RWPE1 (cell line): ENCODE data around the gene HSD3B7.

Experiments used
- CTCF ChIA-PET: fragments of 350-600 bp; sonication (Branson Sonifier 250); formaldehyde crosslinking; extraction: SDS; loops from one replicate; lab custom pipeline; 2021; lab: Yijun Ruan, JAX
- POLR2A ChIA-PET: fragments of 400-600 bp; formaldehyde crosslinking; extraction: SDS; loops from one replicate; lab custom pipeline; 2020; ENCODE audit warnings: antibody characterized with exemption; ENCODE audit not compliant: low non-redundant PET; lab: Yijun Ruan, JAX
- DNase-seq: peaks from one replicate; pipeline ENCODE4 v3.0.0; 2012; ENCODE audit warnings: low spot score
- H3K27ac ChIP-seq: fragments of 450-650 bp; 2 replicates; pipeline ENCODE4 v1.5.1; 2017
- CTCF ChIP-seq: fragments of 450-650 bp; conservative IDR thresholded peaks from 2 replicates; pipeline ENCODE4 v1.5.1; 2017; ENCODE audit warnings: low read depth, mild to moderate bottlenecking

The HSD3B7 gene

GRCh38 chr16:31023627-31024226, 38.7 kb downstream of the HSD3B7 start:
- ChIA-PET CTCF (interaction anchor here (0.6 to 0.8 kb wide), 2 partner anchors 39 to 164 kb away, joined by 3 to 5 read pairs; partner anchors contain the start of gene HSD3B7), POLR2A (no interaction called here)
- no peak for TF ChIP-seq CTCF

DNA sequence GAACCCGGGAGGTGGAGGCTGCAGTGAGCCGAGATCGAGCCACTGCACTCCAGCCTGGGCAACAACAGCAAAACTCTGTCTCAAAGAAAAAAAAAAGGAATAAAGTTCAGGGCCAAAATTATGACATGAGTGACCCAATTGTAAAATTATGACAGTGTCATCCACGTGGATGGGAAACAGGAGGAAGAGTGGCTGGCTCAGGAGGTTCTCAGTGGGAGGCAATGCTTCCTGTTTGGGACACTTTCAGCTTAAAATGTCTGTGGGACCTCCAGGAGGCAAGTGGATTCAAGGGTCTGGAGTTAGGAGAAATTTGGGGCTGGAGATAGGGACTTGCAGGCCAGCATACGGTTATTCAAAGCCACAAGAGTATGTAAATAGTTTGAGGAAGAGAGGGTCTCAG, 40.3 kb downstream of the HSD3B7 start:
- no peak overlapping the region for H3K27ac ChIP-seq
- POLR2A ChIA-PET = no interaction called here
- CTCF ChIA-PET = no interaction called here
- no peak for DNase-seq
- no peak for TF ChIP-seq CTCF

More at GRCh38 chr16:31023627-31024226, 38.7 kb downstream of the HSD3B7 start:
- no peak overlapping the region for H3K27ac ChIP-seq
- no peak for DNase-seq

DNA sequence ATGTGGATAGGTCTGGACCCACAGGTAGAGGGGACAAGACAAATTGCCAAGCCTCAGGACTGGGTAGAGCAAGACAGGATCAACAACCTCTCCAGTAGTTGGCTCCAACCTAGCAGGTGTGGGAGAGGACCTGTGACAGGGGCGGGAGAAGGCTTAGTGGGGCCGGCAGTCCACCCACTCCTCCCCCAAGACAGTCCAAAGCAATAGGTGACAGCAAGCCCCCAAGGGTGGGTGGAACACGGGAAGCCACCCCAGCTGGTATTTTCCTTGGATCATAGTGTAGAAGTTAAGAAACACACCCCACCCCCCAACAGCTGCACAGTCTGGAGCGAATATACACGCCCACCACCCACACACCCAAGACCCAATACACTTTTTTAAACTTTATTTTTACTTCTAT, 44.3 kb downstream of the HSD3B7 start:
- CTCF ChIA-PET = interaction anchor here (0.6 to 0.8 kb wide), 2 partner anchors 52 to 54 kb away, joined by 3 read pairs; no protein-coding TSS in a partner anchor
- no peak overlapping the region for H3K27ac ChIP-seq

GRCh38 chr16:31031276-31031675, 46.3 kb downstream of the HSD3B7 start:
- POLR2A ChIA-PET = no interaction called here

More for the DNA sequence above, 44.3 kb downstream of the HSD3B7 start:
- POLR2A ChIA-PET = interaction anchor here (0.6 kb wide), 1 partner anchor 66 kb away, joined by 3 read pairs; no protein-coding TSS in a partner anchor
- no peak for DNase-seq
- TF ChIP-seq CTCF = no peak

DNA sequence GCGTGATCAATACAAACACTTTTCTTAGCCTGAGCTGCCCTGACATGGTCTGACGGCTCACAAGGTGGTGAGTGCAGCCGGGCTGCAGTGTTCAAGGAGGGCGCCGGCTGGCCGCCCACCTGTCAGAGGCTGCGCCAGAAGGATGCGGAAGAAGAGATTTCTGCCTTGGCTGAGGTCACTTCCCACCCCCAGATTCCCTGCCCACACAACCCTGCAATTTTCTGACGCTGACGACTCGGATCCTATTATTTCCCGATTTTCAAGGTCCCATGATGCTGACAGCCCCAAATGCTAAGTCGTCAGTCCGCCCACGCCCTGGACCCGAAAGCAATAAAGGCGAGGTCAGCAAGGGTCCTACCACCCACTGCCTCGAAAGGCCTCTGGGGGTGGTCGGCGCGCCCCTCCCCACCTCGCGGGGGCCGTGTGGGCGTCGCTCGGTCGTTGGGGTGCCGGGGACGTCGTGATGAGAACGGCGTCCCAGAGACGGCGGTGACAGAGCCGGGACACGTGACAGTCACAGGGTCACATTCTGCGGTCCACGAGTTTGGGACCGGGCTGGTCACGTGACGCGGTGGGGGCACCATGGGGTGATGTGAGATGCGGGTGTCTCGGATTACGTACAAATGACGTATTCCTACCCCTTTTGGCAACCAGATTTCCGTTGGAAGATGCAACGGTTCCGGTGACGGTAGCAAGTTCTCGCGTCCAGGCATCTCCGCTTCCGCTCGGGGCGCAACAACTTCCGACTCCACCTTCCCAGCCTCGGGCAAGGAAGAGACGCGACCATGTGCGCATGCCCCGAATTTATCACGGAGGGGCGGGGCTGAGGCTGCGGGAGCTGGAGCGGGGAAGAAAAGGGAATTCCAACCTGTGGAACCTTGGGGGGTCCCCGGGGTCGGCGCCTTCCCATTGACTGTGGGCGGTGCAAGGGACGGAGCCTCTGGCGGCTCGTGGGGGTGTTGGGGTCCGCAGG, 48.0 kb downstream of the HSD3B7 start, which contains the start of gene STX4:
STX4 (plus strand) TSS at position 823 of the 973 bp plus-strand sequence. CDS start 248 bp downstream, outside the sequence.
- peak; percentile 96 for DNase-seq
- POLR2A ChIA-PET = no interaction called here
- TF ChIP-seq CTCF = no peak
- peak within 1 kb of the TSS; percentile 83 for H3K27ac ChIP-seq
- CTCF ChIA-PET = interaction anchor here (0.5 to 1.4 kb wide), 6 partner anchors 11 to 126 kb away, joined by 3 to 5 read pairs (median 4); partner anchors contain the start of gene HSD3B7

More at GRCh38 chr16:31031276-31031675, 46.3 kb downstream of the HSD3B7 start:
- CTCF ChIA-PET = no interaction called here
- TF ChIP-seq CTCF = no peak
- no peak for DNase-seq
- H3K27ac ChIP-seq = peak overlapping the region; percentile 15; the same call in 1 of the 2 replicates
